Neural cell (in vitro differentiated cells): ENCODE results near the gene SSTR5.

ENCODE experiments used
- POLR2AphosphoS5 ChIP-seq: IDR thresholded peaks from 2 replicates; pipeline ENCODE4 v1.6.1; 2012
- TF ChIP-seq, protein P1 (sequence below): fragments of 450-650 bp; IDR thresholded peaks from 2 replicates; pipeline ENCODE4 v1.5.1; 2014; ENCODE audit warnings: antibody characterized with exemption, mild to moderate bottlenecking, moderate library complexity; ENCODE audit not compliant: poor library complexity, severe bottlenecking

DNA sequence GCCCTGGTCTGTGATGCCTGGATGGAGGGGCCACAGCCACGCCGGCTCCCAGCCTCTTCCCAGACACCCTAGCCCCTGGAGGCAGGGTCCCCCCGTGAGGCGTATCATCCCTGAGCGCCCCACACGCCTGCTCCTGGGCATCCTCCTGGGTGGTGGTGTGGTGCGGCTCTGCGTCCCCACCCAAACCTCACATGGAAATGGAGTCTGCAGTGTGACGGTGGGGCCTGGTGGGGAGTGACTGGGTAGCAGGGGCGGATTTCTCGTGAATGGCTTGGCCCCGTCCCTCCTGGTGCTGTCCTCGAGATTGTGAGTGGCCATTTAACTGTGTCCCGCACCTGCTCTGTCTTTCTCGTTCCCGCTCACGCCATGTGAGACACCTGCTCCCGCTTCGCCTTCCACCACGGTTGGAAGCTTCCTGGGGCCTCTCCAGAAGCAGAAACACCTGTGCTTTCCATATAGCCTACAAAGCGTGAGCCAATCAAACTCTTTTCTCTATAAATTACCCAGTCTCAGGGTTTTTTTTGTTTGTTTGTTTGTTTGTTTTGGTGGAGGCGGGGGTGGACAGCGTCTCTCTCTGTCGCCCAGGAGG is 5.9 kb upstream of the SSTR5 start:
- TF ChIP-seq, protein P1, sequence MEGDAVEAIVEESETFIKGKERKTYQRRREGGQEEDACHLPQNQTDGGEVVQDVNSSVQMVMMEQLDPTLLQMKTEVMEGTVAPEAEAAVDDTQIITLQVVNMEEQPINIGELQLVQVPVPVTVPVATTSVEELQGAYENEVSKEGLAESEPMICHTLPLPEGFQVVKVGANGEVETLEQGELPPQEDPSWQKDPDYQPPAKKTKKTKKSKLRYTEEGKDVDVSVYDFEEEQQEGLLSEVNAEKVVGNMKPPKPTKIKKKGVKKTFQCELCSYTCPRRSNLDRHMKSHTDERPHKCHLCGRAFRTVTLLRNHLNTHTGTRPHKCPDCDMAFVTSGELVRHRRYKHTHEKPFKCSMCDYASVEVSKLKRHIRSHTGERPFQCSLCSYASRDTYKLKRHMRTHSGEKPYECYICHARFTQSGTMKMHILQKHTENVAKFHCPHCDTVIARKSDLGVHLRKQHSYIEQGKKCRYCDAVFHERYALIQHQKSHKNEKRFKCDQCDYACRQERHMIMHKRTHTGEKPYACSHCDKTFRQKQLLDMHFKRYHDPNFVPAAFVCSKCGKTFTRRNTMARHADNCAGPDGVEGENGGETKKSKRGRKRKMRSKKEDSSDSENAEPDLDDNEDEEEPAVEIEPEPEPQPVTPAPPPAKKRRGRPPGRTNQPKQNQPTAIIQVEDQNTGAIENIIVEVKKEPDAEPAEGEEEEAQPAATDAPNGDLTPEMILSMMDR: no peak
- TF ChIP-seq POLR2AphosphoS5: no peak
